ENCODE data around the gene ACTL7A.

The ACTL7A gene

GRCh38 chr9:108869092-108869725 is 7.1 kb downstream of the ACTL7A start:
- no peak for TF ChIP-seq CTCF (IDR thresholded peaks at IDR 0.05)
- Histone ChIP-seq H3K4me3 (ENCODE audit: low read depth, low read length) (no peak overlapping the region), H3K4me2 (ENCODE audit: low read length) (no peak overlapping the region), H3K4me1 (no peaks in the 10 kb centered on the region), H3K27me3 (ENCODE audit: control insufficient read depth, insufficient read depth, low read length) (no peaks in the 10 kb centered on the region), H3K9me3 (ENCODE audit: control insufficient read depth, low read length) (no peaks in the 10 kb centered on the region), H3K9ac (no peak overlapping the region), H3K36me3 (ENCODE audit: control insufficient read depth, insufficient read depth, low read length) (no peaks in the 10 kb centered on the region), H3K27ac (no peak overlapping the region), H3K79me2 (no peaks in the 10 kb centered on the region), H2AFZ (no peak overlapping the region)

DNA sequence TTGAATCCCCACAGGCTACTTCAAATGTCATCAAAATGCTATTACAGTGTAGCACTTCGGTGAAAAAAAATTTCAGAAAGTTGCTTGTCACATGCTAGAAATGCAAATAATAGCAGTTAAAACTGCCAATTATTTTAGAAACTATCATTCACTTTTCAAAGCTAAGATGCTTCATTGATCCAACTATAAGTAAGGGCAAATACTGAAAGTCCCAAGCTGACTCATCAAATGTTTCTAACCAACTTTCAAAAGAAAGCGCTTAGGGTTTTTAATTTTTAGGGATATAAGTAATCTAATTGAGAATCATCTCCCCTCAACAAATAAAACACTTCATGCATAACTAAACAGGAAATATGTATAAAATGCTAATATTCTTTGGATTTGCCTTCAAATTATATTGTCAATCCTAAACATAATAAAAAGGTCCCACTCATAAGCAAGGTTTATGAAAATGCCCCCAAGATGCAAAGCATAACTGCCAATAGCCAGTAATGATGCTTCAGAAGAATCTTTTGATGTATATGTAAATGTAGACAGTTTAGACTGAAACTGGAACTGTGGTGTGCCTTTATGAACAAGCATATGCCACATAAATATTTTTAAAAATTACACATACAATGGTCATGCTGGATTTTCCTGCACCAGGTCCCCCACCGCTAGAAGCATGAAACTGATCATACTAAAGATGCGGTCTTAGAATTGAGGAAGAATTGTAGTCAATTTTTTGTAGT is 12.2 kb downstream of the ACTL7A start:
- H3K4me2 ChIP-seq (ENCODE audit: low read length): no peak overlapping the region
- H3K4me1 ChIP-seq: no peaks in the 10 kb centered on the region
- no peak overlapping the region for H3K9ac ChIP-seq
- no peaks in the 10 kb centered on the region for H3K9me3 ChIP-seq (ENCODE audit: control insufficient read depth, low read length)
- no peak overlapping the region for H2AFZ ChIP-seq
- TF ChIP-seq CTCF (IDR thresholded peaks at IDR 0.05): no peak
- H3K36me3 ChIP-seq (ENCODE audit: control insufficient read depth, insufficient read depth, low read length): no peaks in the 10 kb centered on the region
- no peak overlapping the region for H3K4me3 ChIP-seq (ENCODE audit: low read depth, low read length)
- no peak overlapping the region for H3K27ac ChIP-seq
- H3K27me3 ChIP-seq (ENCODE audit: control insufficient read depth, insufficient read depth, low read length): no peaks in the 10 kb centered on the region
- no peaks in the 10 kb centered on the region for H3K79me2 ChIP-seq

DNA sequence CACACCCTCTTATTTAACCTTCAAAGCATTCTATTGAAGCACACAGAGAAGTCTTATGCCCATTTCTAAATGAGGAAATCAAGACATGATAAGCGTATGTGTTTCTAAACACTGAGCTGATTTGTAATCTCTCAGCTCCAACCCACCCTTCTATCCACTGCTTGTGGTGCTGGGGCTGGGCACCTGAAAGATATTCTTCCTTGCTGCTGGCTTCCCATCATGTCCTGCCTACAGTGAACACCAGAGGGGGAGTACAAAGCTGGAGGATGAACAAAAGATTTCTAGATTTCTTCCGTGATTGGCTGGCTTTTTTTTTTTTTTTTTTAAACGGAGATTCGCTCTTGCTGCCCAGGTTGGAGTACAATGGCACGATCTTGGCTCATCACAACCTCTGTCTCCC is 14.4 kb downstream of the ACTL7A start:
- Histone ChIP-seq H3K27me3 (ENCODE audit: control insufficient read depth, insufficient read depth, low read length) (no peaks in the 10 kb centered on the region), H3K9me3 (ENCODE audit: control insufficient read depth, low read length) (no peaks in the 10 kb centered on the region), H2AFZ (no peak overlapping the region), H3K4me3 (ENCODE audit: low read depth, low read length) (no peak overlapping the region), H3K9ac (no peak overlapping the region), H3K4me2 (ENCODE audit: low read length) (no peak overlapping the region), H3K4me1 (no peaks in the 10 kb centered on the region), H3K36me3 (ENCODE audit: control insufficient read depth, insufficient read depth, low read length) (no peaks in the 10 kb centered on the region), H3K79me2 (no peaks in the 10 kb centered on the region), H3K27ac (no peak overlapping the region)
- no peak for TF ChIP-seq CTCF (IDR thresholded peaks at IDR 0.05)

GRCh38 chr9:108877524-108877923 is 15.5 kb downstream of the ACTL7A start:
- Histone ChIP-seq H3K9me3 (ENCODE audit: control insufficient read depth, low read length) (no peaks in the 10 kb centered on the region), H3K4me3 (ENCODE audit: low read depth, low read length) (no peak overlapping the region), H2AFZ (no peak overlapping the region), H3K9ac (no peak overlapping the region), H3K79me2 (no peaks in the 10 kb centered on the region), H3K36me3 (ENCODE audit: control insufficient read depth, insufficient read depth, low read length) (no peaks in the 10 kb centered on the region), H3K4me2 (ENCODE audit: low read length) (no peak overlapping the region), H3K4me1 (no peaks in the 10 kb centered on the region), H3K27me3 (ENCODE audit: control insufficient read depth, insufficient read depth, low read length) (no peaks in the 10 kb centered on the region), H3K27ac (no peak overlapping the region)
- no peak for TF ChIP-seq CTCF (IDR thresholded peaks at IDR 0.05)

All from parathyroid adenoma (tissue), 2 donors.